CD4-positive, alpha-beta T cell treated with Interleukin-6 at 100 ng/mL for 8 hours (primary cell): ENCODE results near the gene SHISA5.
A peak's percentile ranks its signal among the peaks of the same experiment; 100 is the strongest.
"Not testable (repeated sequence)": the region's sequence is repeated elsewhere in the genome, so short reads cannot be mapped to it uniquely, and the experiment has no call there.

Experiments used
- DNase-seq: peaks from one replicate; pipeline ENCODE4 v3.0.0-alpha.2; 2020; ENCODE audit warnings: mixed read lengths, low spot score

Gene SHISA5

GRCh38 chr3:48477959-48478520 lies 25.9 kb downstream of the SHISA5 start:
- no peak for DNase-seq

- DNase-seq, result no peak
Measured at GRCh38 chr3:48476426-48477053, 27.4 kb downstream of the SHISA5 start.

- no peak for DNase-seq
Measured at GRCh38 chr3:48475188-48475587, 28.8 kb downstream of the SHISA5 start.

- DNase-seq, result no peak
Measured at GRCh38 chr3:48474619-48475018, 29.4 kb downstream of the SHISA5 start.

- DNase-seq, result not testable (repeated sequence)
Measured at GRCh38 chr3:48474031-48474430, 29.9 kb downstream of the SHISA5 start.

GRCh38 chr3:48473617-48473952 lies 30.4 kb downstream of the SHISA5 start:
- DNase-seq, result no peak

- peak; percentile 95 for DNase-seq
Measured at GRCh38 chr3:48472923-48473616, 30.9 kb downstream of the SHISA5 start.

- DNase-seq, result no peak
Measured at GRCh38 chr3:48472673-48472922, 31.4 kb downstream of the SHISA5 start.

- no peak for DNase-seq
Measured at GRCh38 chr3:48470286-48470685, 33.7 kb downstream of the SHISA5 start.

GRCh38 chr3:48469046-48469915 lies 34.7 kb downstream of the SHISA5 start:
- no peak for DNase-seq

- DNase-seq, result no peak
Measured at GRCh38 chr3:48468329-48468731, 35.6 kb downstream of the SHISA5 start.

GRCh38 chr3:48467473-48468267 lies 36.3 kb downstream of the SHISA5 start:
- DNase-seq, result no peak

- no peak for DNase-seq
Measured at GRCh38 chr3:48467110-48467454, 36.9 kb downstream of the SHISA5 start.

- peak; percentile 26 for DNase-seq
Measured at GRCh38 chr3:48466386-48467109, 37.4 kb downstream of the SHISA5 start.

- DNase-seq, result peak; percentile 80
Measured at GRCh38 chr3:48465531-48466378, 38.2 kb downstream of the SHISA5 start.

GRCh38 chr3:48465237-48465530 lies 38.8 kb downstream of the SHISA5 start:
- DNase-seq, result no peak

GRCh38 chr3:48464713-48465221 lies 39.2 kb downstream of the SHISA5 start:
- no peak for DNase-seq

- no peak for DNase-seq
Measured at GRCh38 chr3:48463703-48464102, 40.3 kb downstream of the SHISA5 start.

GRCh38 chr3:48461767-48462166 lies 42.2 kb downstream of the SHISA5 start:
- DNase-seq, result not testable (repeated sequence)

- DNase-seq, result no peak
Measured at GRCh38 chr3:48460517-48460902, 43.5 kb downstream of the SHISA5 start.
